Esophagus muscularis mucosa (tissue), 3 donors: ENCODE measurements around the gene PHACTR1.

Source experiments
- CTCF ChIP-seq, 3 experiments: fragments of 200-600 bp in 2 of 3; fragments of 450-650 bp in 1 of 3; sonication (generic) in 2 of 3; IDR thresholded peaks; one replicate each; pipeline ENCODE4 v1.5.1; 2017 to 2019; ENCODE audit warnings: antibody characterized with exemption in 3 of 3, mild to moderate bottlenecking in 2 of 3, moderate library complexity in 1 of 3
- POLR2A ChIP-seq: fragments of 450-650 bp; IDR thresholded peaks from one replicate; pipeline ENCODE4 v1.6.1; 2017; ENCODE audit warnings: antibody characterized with exemption, moderate library complexity, mild to moderate bottlenecking, low read depth

- TF ChIP-seq CTCF (IDR thresholded peaks at IDR 0.05) (no peak), POLR2A (no peak)
These were observed 360.6 kb downstream of the PHACTR1 start for GRCh38 chr6:13077117-13077516.
